ENCODE data around the gene KLF5.

GRCh38 chr13:73062468-73062867 is 3.7 kb downstream of the KLF5 start:
- no peak for TF ChIP-seq POLR2AphosphoS5 (IDR thresholded peaks at IDR 0.05; ENCODE audit: low read depth, low read length)
- TF ChIP-seq TAF1 (IDR thresholded peaks at IDR 0.05; ENCODE audit: borderline replicate concordance, low read depth, low read length), result no peak

Measured in GM12892 (cell line).